Breast epithelium (tissue), 3 donors: ENCODE results near the gene GBF1.

Experiments used
- POLR2A ChIP-seq: fragments of 450-650 bp; IDR thresholded peaks from one replicate; pipeline ENCODE4 v1.6.1; 2016; ENCODE audit warnings: antibody characterized with exemption, mild to moderate bottlenecking, moderate library complexity
- TF ChIP-seq, protein P1 (sequence below), 3 donors: fragments of 450-650 bp; IDR thresholded peaks; one replicate each; pipeline ENCODE4 v1.5.1; 2016 to 2017; ENCODE audit warnings: antibody characterized with exemption in 3 of 3, mild to moderate bottlenecking in 3 of 3, moderate library complexity in 3 of 3

DNA sequence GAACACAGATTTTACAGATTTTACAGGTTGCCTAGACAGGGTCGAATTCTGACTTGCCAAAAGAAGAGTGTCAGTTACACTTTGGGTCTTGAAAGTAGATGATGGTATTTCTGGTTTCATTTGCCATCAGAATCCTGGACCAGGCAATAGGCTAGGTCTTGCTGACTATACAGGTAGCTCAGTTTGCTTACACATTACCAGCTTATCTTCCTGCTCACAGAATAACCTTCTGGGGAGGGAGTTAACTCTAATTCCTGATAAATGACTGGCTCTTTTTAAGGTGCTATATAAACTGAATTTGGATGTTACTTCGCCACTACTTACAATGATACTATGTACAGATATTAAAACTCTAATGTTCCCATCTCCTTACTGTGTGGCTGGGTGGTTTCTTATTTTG is 39.8 kb downstream of the GBF1 start:
- TF ChIP-seq, protein P1, sequence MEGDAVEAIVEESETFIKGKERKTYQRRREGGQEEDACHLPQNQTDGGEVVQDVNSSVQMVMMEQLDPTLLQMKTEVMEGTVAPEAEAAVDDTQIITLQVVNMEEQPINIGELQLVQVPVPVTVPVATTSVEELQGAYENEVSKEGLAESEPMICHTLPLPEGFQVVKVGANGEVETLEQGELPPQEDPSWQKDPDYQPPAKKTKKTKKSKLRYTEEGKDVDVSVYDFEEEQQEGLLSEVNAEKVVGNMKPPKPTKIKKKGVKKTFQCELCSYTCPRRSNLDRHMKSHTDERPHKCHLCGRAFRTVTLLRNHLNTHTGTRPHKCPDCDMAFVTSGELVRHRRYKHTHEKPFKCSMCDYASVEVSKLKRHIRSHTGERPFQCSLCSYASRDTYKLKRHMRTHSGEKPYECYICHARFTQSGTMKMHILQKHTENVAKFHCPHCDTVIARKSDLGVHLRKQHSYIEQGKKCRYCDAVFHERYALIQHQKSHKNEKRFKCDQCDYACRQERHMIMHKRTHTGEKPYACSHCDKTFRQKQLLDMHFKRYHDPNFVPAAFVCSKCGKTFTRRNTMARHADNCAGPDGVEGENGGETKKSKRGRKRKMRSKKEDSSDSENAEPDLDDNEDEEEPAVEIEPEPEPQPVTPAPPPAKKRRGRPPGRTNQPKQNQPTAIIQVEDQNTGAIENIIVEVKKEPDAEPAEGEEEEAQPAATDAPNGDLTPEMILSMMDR (IDR thresholded peaks at IDR 0.05): no peak
- no peak for TF ChIP-seq POLR2A
